ENCODE results near the gene NRGN.

NRGN gene

GRCh38 chr11:124751741-124752470, 12.2 kb downstream of the NRGN start, which contains the start of gene VSIG2:
Gene VSIG2, minus strand, starts transcription at chr11:124752255. Its CDS starts 118 bp downstream, at chr11:124752137.
- H3K27me3 ChIP-seq (ENCODE audit: control insufficient read depth in 1 of 2, insufficient read depth in 2 of 2, low read length in 2 of 2) = peaks cover 30 to 55% of the 10 kb centered on the region in 2 donors
- no peaks in the 10 kb centered on the region for H3K36me3 ChIP-seq (ENCODE audit: insufficient read depth, low read length)
- H3K9me3 ChIP-seq (ENCODE audit: low read length) = no peaks in the 10 kb centered on the region
- H3K27ac ChIP-seq (ENCODE audit: low read depth, low read length) = no peak within 1 kb of the TSS
- no peak within 1 kb of the TSS for H3K9ac ChIP-seq (ENCODE audit: low read length)
- H3K4me3 ChIP-seq (ENCODE audit: low read depth in 1 of 2, low read length in 2 of 2) = no peak within 1 kb of the TSS
- H3K4me1 ChIP-seq (ENCODE audit: insufficient read depth, low read length) = no peaks in the 10 kb centered on the region

GRCh38 chr11:124752471-124753102, 12.8 kb downstream of the NRGN start:
- Histone ChIP-seq H3K4me1 (ENCODE audit: insufficient read depth, low read length) (no peaks in the 10 kb centered on the region), H3K27ac (ENCODE audit: low read depth, low read length) (no peak overlapping the region)

GRCh38 chr11:124753205-124753604, 13.5 kb downstream of the NRGN start:
- Histone ChIP-seq H3K4me3 (ENCODE audit: low read depth in 1 of 2, low read length in 2 of 2) (no peak overlapping the region), H3K9ac (ENCODE audit: low read length) (no peak overlapping the region), H3K36me3 (ENCODE audit: insufficient read depth, low read length) (no peaks in the 10 kb centered on the region), H3K27ac (ENCODE audit: low read depth, low read length) (no peak overlapping the region), H3K27me3 (ENCODE audit: control insufficient read depth in 1 of 2, insufficient read depth in 2 of 2, low read length in 2 of 2) (peaks cover 33 to 55% of the 10 kb centered on the region in 2 donors), H3K4me1 (ENCODE audit: insufficient read depth, low read length) (no peaks in the 10 kb centered on the region), H3K9me3 (ENCODE audit: low read length) (no peaks in the 10 kb centered on the region)

More at GRCh38 chr11:124752471-124753102, 12.8 kb downstream of the NRGN start:
- no peak overlapping the region for H3K9ac ChIP-seq (ENCODE audit: low read length)
- H3K27me3 ChIP-seq (ENCODE audit: control insufficient read depth in 1 of 2, insufficient read depth in 2 of 2, low read length in 2 of 2) = peaks cover 27 to 55% of the 10 kb centered on the region in 2 donors
- no peaks in the 10 kb centered on the region for H3K36me3 ChIP-seq (ENCODE audit: insufficient read depth, low read length)
- no peaks in the 10 kb centered on the region for H3K9me3 ChIP-seq (ENCODE audit: low read length)
- no peak overlapping the region for H3K4me3 ChIP-seq (ENCODE audit: low read depth in 1 of 2, low read length in 2 of 2)

DNA sequence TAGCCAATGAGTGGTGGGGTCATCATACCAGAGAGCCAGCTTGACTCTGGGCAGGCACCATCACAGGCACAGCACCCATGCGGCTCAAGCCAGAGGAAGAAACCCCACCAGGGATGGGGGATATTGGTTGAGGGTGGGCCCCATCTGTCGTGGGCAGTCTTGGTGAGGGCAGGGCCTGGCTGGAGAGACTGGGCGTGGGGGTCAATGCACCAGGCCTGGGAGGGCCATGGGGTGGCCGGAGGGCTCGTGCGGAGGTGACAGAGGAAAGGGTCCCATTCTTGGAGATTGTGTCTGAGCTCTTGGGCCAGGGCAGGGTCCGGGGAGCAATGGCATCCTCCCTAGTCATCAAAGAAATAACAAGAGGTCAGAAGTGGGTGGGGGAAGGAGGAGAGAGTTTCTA, 13.9 kb downstream of the NRGN start:
- no peaks in the 10 kb centered on the region for H3K36me3 ChIP-seq (ENCODE audit: insufficient read depth, low read length)
- no peak overlapping the region for H3K27ac ChIP-seq (ENCODE audit: low read depth, low read length)
- H3K4me1 ChIP-seq (ENCODE audit: insufficient read depth, low read length) = peaks cover 3% of the 10 kb centered on the region
- no peak overlapping the region for H3K4me3 ChIP-seq (ENCODE audit: low read depth in 1 of 2, low read length in 2 of 2)
- no peak overlapping the region for H3K9ac ChIP-seq (ENCODE audit: low read length)
- H3K27me3 ChIP-seq (ENCODE audit: control insufficient read depth in 1 of 2, insufficient read depth in 2 of 2, low read length in 2 of 2) = peaks cover 34 to 54% of the 10 kb centered on the region in 2 donors
- H3K9me3 ChIP-seq (ENCODE audit: low read length) = no peaks in the 10 kb centered on the region

DNA sequence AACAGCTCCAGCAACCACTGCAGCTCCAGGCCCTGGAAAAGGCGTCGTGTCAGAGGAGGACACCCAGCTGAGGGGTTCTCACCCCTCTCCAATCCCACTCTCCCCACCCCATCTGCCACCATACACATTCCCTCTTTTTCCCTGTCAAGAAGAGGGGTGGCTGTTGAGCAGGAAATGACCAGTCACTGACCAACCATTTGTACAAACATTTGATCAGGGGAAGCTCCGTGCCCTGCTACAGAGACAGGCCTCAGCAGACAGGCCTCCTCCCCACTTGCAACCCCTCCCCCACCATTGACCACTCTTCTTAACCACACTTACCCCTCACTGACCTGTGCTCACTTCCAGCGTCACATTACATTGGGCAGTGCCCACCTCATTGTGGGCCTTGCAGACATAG, 14.6 kb downstream of the NRGN start:
- Histone ChIP-seq H3K27ac (ENCODE audit: low read depth, low read length) (no peak overlapping the region), H3K4me3 (ENCODE audit: low read depth in 1 of 2, low read length in 2 of 2) (no peak overlapping the region), H3K27me3 (ENCODE audit: control insufficient read depth in 1 of 2, insufficient read depth in 2 of 2, low read length in 2 of 2) (peaks cover 34 to 54% of the 10 kb centered on the region in 2 donors), H3K4me1 (ENCODE audit: insufficient read depth, low read length) (peaks cover 9% of the 10 kb centered on the region), H3K9me3 (ENCODE audit: low read length) (no peaks in the 10 kb centered on the region), H3K36me3 (ENCODE audit: insufficient read depth, low read length) (no peaks in the 10 kb centered on the region), H3K9ac (ENCODE audit: low read length) (no peak overlapping the region)

- Histone ChIP-seq H3K9me3 (ENCODE audit: low read length) (no peaks in the 10 kb centered on the region), H3K36me3 (ENCODE audit: insufficient read depth, low read length) (no peaks in the 10 kb centered on the region), H3K9ac (ENCODE audit: low read length) (no peak overlapping the region), H3K4me1 (ENCODE audit: insufficient read depth, low read length) (peaks cover 12% of the 10 kb centered on the region), H3K4me3 (ENCODE audit: low read depth in 1 of 2, low read length in 2 of 2) (no peak overlapping the region), H3K27ac (ENCODE audit: low read depth, low read length) (no peak overlapping the region), H3K27me3 (ENCODE audit: control insufficient read depth in 1 of 2, insufficient read depth in 2 of 2, low read length in 2 of 2) (peaks cover 38 to 54% of the 10 kb centered on the region in 2 donors)
These were observed 15.0 kb downstream of the NRGN start for GRCh38 chr11:124754710-124755109.

GRCh38 chr11:124756033-124756752, 16.5 kb downstream of the NRGN start:
- Histone ChIP-seq H3K9ac (ENCODE audit: low read length) (no peak overlapping the region), H3K27ac (ENCODE audit: low read depth, low read length) (no peak overlapping the region), H3K27me3 (ENCODE audit: control insufficient read depth in 1 of 2, insufficient read depth in 2 of 2, low read length in 2 of 2) (peaks cover 47 to 66% of the 10 kb centered on the region in 2 donors), H3K9me3 (ENCODE audit: low read length) (no peaks in the 10 kb centered on the region), H3K36me3 (ENCODE audit: insufficient read depth, low read length) (no peaks in the 10 kb centered on the region), H3K4me3 (ENCODE audit: low read depth in 1 of 2, low read length in 2 of 2) (no peak overlapping the region), H3K4me1 (ENCODE audit: insufficient read depth, low read length) (peaks cover 19% of the 10 kb centered on the region)

DNA sequence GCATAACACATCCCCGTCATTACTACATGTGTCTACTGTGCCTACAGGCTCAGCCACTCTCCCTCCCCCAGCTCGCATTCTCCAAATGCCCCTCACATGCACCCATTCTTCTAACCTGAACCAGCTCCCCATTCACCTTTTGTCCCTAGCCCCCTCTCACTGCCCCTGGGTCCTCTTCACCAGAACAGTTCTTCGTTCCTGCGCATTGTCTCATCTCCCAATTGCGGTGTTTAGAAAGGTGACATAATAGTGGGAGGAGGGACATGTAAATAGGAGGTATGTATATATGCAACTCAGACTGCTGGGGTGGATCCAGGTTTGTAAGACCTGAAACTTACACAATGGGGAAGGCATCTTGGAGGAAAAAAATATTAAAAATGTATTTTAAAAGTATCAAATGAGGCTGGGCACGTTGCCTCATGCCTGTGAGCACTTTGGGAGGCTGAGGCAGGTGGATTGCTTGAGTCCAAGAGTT, 17.0 kb downstream of the NRGN start:
- Histone ChIP-seq H3K9ac (ENCODE audit: low read length) (no peak overlapping the region), H3K4me3 (ENCODE audit: low read depth in 1 of 2, low read length in 2 of 2) (no peak overlapping the region), H3K36me3 (ENCODE audit: insufficient read depth, low read length) (no peaks in the 10 kb centered on the region), H3K27me3 (ENCODE audit: control insufficient read depth in 1 of 2, insufficient read depth in 2 of 2, low read length in 2 of 2) (peaks cover 50 to 66% of the 10 kb centered on the region in 2 donors), H3K27ac (ENCODE audit: low read depth, low read length) (no peak overlapping the region), H3K4me1 (ENCODE audit: insufficient read depth, low read length) (peaks cover 23% of the 10 kb centered on the region), H3K9me3 (ENCODE audit: low read length) (no peaks in the 10 kb centered on the region)

GRCh38 chr11:124757320-124757719, 17.6 kb downstream of the NRGN start:
- Histone ChIP-seq H3K4me3 (ENCODE audit: low read depth in 1 of 2, low read length in 2 of 2) (no peak overlapping the region), H3K36me3 (ENCODE audit: insufficient read depth, low read length) (no peaks in the 10 kb centered on the region), H3K9me3 (ENCODE audit: low read length) (no peaks in the 10 kb centered on the region), H3K9ac (ENCODE audit: low read length) (no peak overlapping the region), H3K4me1 (ENCODE audit: insufficient read depth, low read length) (peaks cover 28% of the 10 kb centered on the region), H3K27ac (ENCODE audit: low read depth, low read length) (no peak overlapping the region), H3K27me3 (ENCODE audit: control insufficient read depth in 1 of 2, insufficient read depth in 2 of 2, low read length in 2 of 2) (peaks cover 52 to 65% of the 10 kb centered on the region in 2 donors)

DNA sequence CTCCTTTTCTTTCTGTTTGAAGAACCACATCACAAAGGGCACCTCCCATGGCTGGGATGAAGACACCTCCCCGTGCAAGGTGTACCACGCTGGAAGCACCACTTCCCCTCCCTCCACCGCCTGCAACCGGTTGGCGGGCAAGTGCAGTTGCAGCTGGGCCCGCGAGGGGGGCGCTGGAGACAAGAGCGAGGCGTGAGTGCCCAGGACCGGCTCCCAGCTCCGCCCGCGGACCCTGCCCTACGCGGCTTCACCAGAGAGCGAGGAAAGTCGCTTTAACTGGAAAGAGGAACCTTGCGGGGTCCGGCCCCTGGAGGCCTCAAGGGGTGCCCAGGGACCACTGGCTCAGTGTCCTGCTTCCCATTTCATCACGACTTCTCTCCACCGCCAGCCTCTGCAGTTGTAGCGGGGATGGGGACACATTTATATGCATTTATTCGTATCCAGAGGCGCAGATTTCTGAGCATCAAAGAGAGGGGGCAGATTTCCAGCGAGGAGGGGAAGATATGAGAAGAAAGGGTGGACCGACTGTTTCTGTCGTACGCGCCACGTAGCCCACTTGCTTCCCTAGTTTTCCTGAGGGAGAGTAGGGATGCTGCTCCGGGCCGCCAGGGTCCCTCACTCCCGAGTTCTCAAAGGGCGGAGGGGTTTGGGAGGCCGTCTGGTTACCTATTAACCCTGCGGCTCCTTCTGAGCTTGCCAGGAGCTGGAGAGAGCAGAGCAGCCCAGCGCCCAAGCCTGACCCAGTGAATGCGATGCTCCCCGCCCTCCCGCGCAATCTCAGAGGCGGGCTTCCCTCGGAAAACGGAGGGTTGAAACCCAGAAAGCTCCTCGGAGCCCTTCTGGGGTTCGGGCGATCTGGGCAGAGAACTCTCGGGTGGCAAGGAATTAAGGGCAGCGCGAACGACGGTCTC, 18.9 kb downstream of the NRGN start:
- H3K4me1 ChIP-seq (ENCODE audit: insufficient read depth, low read length) = peaks cover 35% of the 10 kb centered on the region

More for the DNA sequence above, 18.9 kb downstream of the NRGN start:
- H3K36me3 ChIP-seq (ENCODE audit: insufficient read depth, low read length) = no peaks in the 10 kb centered on the region
- H3K9ac ChIP-seq (ENCODE audit: low read length) = no peak overlapping the region
- H3K9me3 ChIP-seq (ENCODE audit: low read length) = no peaks in the 10 kb centered on the region
- peaks cover 59 to 70% of the 10 kb centered on the region in 2 donors for H3K27me3 ChIP-seq (ENCODE audit: control insufficient read depth in 1 of 2, insufficient read depth in 2 of 2, low read length in 2 of 2)
- no peak overlapping the region for H3K27ac ChIP-seq (ENCODE audit: low read depth, low read length)
- H3K4me3 ChIP-seq (ENCODE audit: low read depth in 1 of 2, low read length in 2 of 2) = peak overlapping the region in 1 of 2 donors; percentile 32

Measured in muscle layer of colon (tissue), 2 donors.